ENCODE measurements around the gene UGCG.
A peak's percentile ranks its signal among the peaks of the same experiment; 100 is the strongest.

UGCG gene

DNA sequence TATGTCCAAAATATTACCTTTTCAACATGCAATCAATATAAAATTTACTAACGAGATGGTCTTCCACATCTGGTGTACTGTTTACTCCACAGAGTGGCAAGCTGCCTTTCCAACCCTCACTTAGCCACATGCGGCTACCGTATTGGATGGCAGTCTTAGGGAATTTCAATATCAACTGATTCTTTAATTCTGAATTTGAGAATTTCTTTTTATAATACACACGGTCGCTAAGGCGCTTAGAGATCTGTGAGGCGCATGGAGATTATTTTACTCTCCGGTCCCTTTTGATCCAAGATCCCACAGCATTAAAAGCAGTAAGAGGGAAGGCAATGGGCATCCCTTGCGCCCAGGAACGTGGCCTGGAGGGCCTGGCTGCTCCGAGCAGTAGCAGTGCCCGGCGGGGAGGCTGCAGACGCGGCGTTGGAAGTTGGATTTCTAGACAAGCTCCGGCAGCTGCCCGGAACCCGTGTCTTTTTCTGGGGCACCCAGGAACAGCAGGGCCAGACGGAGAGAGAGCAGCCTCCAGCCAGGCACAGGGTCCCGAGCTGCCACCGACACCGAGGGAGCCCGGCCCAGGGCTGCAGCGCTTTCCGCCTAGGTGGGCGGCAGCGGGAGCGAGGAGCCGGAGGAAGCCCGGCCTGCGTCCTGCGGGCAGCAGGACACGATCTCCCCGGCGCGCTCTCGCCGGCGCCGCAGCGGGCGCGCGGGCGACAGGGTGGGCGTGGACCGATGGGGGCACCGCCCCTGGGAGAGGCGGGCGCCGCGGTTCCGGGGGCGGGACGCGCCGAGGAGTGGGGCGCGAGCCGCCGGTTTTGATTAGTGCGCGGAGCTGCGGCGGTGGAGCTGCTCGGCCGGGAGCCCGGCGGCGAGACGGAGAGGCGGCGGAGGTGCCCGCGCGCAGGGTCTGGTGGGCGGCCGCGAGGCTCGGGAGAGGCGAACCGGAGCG, at the start of gene UGCG:
TSS of gene UGCG (plus strand) at position 819 of the 946 bp plus-strand sequence. CDS start 402 bp downstream, outside the sequence.
- peak; percentile 97 for DNase-seq (ENCODE audit: low spot score)
- TF ChIP-seq, protein P1, sequence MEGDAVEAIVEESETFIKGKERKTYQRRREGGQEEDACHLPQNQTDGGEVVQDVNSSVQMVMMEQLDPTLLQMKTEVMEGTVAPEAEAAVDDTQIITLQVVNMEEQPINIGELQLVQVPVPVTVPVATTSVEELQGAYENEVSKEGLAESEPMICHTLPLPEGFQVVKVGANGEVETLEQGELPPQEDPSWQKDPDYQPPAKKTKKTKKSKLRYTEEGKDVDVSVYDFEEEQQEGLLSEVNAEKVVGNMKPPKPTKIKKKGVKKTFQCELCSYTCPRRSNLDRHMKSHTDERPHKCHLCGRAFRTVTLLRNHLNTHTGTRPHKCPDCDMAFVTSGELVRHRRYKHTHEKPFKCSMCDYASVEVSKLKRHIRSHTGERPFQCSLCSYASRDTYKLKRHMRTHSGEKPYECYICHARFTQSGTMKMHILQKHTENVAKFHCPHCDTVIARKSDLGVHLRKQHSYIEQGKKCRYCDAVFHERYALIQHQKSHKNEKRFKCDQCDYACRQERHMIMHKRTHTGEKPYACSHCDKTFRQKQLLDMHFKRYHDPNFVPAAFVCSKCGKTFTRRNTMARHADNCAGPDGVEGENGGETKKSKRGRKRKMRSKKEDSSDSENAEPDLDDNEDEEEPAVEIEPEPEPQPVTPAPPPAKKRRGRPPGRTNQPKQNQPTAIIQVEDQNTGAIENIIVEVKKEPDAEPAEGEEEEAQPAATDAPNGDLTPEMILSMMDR (IDR thresholded peaks at IDR 0.05; ENCODE audit: extremely low read depth, missing control alignments), result no peak

DNA sequence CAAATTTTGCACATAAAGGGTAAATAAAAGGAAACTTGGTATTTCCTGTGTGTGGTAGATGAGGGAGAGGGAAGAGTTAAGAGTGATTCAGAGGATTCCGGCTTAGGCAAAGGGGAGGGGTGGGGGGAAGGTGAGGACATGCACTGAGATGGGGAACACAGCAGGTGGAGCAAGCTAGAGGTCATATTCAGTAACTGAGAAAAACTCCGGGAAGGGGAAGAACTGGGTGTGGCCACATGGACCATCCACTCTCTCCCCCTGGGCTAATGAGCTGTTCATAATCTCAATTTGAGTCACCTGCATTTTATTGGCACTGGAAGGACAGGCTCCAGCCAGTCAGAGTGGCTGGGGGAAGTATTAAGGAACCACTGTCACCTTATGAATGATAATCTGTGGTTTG, 45.1 kb upstream of the UGCG start:
- TF ChIP-seq, protein P1 (IDR thresholded peaks at IDR 0.05; ENCODE audit: extremely low read depth, missing control alignments), result no peak
- DNase-seq (ENCODE audit: low spot score), result no peak

DNA sequence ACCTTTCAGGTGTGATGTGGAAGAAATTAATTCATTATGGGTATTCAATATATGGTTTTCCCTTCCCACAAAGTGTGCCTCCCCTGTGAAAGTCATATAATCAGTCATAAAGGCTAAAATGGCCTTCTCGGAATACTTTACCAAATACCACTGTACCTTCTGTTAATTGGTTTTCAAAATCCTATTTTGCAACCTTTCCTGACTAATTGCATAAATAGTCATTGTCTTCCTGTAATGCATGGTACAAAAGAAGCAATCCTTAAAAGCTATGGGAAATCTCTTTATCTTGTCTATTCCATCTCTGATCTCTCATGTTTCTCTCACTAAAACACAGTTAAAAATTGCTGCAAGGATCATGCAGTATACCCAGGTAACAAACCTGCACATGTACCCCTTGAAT, 44.3 kb upstream of the UGCG start:
- no peak for DNase-seq (ENCODE audit: low spot score)
- TF ChIP-seq, protein P1 (IDR thresholded peaks at IDR 0.05; ENCODE audit: extremely low read depth, missing control alignments), result no peak

DNA sequence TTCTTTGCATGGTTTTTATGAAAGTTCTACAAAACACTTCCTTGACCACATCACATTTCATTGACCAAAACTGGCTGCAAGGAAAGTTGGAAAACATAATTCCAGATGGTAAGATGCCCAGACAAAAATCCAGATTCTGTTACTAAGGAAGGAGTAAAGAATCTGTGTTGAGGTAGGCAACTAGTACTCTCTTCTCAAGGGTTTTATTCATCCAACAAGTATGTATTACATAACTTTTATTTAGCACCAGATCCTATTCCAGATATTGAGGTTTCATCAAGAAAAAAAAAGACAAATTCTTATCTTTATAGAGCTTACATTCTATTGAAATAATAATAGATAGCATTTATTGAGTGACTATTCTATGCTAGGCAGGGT, 43.2 kb upstream of the UGCG start:
- no peak for DNase-seq (ENCODE audit: low spot score)
- TF ChIP-seq, protein P1 (IDR thresholded peaks at IDR 0.05; ENCODE audit: extremely low read depth, missing control alignments), result no peak

DNA sequence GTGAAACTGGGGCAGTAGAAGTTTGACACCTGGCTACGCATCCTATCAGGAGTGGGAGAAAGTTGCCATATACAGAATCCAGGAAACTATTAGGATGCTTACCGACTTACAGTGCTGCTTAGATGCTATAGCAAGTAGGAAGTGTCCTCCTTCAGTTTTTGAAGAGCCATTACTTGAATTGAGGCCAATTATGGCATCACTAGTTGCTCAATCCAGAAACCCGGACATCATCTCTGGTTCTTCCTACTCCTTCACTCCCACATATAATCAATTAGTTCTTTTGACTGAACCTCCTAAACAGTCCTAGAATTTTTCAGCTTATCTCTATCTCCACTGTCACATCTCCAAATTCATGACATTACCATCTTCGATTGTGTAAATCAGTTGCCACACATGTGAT, 41.8 kb upstream of the UGCG start:
- TF ChIP-seq, protein P1 (IDR thresholded peaks at IDR 0.05; ENCODE audit: extremely low read depth, missing control alignments), result no peak
- DNase-seq (ENCODE audit: low spot score), result no peak

DNA sequence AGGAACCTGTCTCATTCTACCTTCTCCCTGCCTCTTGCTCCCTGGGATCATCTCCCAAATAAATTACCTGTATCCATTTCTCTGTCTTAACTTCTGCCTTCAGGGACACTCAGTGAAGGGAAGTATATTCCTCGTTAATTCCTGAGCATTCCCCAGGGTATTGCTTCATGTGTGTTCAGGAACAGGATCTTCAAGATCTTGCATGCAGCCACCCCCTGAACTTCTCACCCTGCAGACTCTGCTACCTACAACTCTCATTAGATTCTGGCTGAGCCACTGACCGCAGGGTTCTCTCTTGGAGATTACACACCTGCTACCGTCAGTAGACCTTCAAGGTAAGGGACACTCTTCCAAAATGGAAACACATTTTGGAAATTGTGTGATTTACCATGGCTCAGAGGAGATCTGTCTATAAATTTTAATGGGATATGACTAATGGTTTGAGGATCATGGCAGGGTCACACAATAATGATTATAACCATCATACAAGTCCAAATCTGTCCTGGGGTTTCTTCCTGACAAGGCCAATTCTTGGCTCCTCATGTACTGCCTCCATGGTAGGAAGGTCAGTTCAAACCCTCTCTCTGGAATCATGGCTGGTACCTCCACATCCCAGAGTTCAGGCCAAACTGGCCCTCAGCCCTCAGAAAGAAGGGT, 38.9 kb upstream of the UGCG start:
- DNase-seq (ENCODE audit: low spot score), result no peak
- TF ChIP-seq, protein P1 (IDR thresholded peaks at IDR 0.05; ENCODE audit: extremely low read depth, missing control alignments), result no peak

DNA sequence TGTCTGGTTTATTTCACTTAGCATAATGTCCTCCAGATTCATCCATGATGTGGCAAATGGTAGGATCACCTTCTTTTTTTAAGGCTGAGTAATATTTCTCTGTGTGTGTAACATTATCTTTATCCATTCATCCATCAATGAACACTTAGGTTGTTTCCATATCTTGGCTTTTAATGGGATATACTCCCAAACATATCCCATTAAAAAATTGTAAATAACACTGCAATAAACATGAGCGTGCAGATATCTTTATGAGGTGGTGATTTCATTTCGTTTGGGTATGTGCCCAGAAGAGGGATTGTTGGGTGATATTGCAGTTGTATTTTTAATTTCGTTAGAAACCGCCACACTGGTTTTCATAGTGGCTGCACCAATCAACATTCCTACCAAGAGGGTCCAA, 36.2 kb upstream of the UGCG start:
- no peak for DNase-seq (ENCODE audit: low spot score)
- TF ChIP-seq, protein P1 (IDR thresholded peaks at IDR 0.05; ENCODE audit: extremely low read depth, missing control alignments), result no peak

Measured in GM20000 (cell line).